CD4-positive, alpha-beta T cell treated with Interleukin-17A for 1 hour (primary cell): Measurements from ENCODE around the gene ACTR2.

Experiments
- DNase-seq: peaks from one replicate; pipeline ENCODE4 v3.0.0-alpha.2; 2020

ACTR2 gene

GRCh38 chr2:65281627-65282351 lies 54.2 kb downstream of the ACTR2 start:
- no peak for DNase-seq

DNA sequence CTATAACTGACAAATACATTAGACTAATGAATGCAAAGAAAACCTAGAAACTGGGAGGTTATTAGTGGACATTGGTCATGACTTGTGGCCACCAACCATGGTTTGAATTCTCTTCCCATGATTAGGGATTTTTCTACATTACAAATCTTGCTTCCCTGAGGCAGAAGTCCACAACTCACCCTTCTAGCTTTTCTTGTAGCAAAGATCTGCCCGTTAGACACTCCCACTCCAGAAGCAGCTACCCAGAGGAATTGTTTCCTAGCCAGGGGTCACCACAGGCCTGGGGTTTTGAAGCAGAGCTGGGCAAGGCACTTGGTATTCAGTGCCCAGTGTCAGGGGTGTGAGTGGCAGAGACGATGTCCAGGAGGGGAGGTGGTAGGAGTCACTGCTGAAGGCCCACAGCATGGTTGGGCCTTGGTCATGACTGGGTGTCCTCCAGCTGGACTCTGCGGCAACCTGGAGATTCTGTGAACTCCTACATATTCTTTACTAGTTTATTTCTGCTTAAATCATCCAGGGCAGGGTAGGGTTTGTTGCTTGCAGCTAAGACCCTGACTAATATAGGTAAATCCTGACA lies 54.9 kb downstream of the ACTR2 start:
- no peak for DNase-seq

DNA sequence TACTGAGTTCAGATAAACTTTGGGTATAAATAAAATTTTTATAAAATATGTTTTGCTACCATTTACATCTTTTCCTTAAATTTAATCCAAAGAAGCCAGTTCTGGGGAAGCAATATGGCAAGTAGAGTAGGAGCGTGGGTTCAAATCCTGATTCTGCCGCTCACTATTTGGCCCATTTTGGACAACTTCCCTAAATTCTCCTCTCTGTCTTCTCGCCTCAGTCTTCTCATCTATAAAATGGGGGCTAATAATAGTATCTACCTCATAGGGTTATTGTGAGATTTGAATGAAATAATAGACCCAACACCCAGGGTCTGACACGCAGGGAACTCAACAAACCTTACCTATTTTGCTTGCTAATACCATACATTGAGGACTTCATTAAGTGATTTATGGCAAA lies 59.7 kb downstream of the ACTR2 start:
- no peak for DNase-seq

- DNase-seq = no peak
Measured at GRCh38 chr2:65291216-65292105, 63.8 kb downstream of the ACTR2 start.

DNA sequence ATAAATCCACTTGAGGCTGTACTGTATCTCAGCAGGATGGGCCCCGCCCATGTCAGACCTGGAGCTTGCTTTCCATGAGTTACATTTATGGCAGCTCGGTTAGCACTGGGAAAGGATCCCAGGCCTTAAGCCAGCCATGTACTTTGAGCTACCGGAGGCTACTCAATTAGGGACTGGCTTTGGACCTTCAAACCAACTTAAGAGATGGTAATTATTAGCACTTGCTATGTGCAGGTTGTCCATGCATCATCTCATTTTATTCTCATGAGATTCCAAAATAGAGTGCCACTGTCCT lies 64.4 kb downstream of the ACTR2 start:
- DNase-seq = no peak

DNA sequence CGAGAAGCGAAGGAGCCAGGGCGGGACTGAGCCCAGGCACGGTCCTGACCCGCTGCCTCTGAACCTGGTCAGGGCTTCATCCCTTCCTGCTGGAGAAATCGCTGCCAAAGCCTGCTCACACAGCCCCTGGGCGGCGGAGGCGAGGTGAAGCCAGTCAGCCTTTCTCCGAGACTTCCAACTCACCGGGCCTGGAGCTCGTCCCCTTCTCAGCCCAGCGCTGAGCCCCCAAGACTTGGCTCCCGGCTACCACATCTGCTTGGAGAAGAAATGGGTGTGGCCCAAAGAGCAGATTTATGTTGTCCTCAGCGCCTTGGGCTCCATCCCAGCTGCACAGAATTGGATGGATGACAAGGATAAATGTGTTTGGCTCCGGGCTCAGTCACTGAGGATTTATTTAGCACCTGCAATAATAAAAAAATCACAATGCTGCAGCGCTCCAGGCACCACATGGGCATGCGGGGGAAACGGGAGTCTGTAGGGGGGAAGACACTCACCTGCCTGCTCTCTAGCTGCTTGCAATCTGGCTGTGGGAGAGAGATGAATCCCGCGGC lies 64.9 kb downstream of the ACTR2 start:
- DNase-seq = no peak

DNA sequence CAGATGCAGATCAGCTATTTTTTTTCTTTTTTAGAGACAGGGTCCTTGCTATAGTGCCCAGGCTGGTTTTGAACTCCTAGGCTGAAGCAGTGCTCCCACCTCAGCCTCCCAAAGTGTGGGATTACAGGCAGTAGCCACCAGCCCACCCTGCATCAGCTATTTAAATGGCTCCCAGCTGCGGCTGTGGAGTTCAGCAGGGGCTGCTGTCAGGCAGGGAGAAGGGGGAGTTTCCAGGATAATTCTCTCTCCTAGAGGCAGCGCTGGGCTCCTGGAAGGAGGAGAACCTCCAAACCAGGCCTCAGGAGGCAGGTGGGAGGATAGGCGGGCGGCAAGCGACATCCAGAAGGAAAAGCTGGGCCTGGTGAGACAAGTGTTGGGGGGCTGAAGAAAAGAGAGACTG lies 65.7 kb downstream of the ACTR2 start:
- no peak for DNase-seq

DNA sequence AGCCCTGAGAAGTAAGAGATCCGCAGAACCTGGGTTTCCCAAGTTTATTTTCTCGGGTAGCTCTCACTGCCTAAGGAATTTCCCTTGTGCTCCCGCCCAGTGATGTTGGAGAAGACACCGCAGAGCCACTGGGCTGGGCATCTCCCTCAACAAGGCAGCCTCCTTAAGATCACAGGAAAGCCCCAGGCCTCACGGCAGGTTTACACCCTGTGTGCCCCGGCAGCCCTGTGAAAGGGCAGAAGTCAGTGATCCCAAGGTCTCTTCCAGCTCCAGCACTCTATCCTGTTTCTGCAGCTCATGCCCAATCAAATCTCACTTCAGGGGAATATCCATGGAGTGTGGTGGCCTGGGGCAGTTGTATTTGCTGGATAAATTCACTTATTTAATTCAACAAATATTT lies 66.5 kb downstream of the ACTR2 start:
- no peak for DNase-seq

DNA sequence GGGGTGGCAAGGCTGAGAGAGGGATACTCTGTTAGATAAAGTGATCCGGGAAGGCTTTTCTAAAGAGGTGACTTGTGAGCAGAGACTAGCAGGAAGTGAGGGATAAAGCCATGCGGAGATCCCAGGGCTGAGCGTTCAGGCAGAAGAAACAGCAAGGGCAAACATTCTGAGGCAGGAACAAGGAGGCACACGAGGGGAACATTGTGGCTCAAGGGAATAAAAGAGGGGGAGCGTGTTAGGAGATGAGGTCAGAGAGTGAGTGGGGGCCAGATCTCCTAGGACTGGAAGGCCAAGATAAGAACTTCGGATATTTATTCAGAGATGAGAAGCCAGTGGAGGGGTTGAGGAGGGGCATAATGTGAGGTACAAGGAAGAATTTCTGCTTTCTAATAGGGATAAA lies 67.1 kb downstream of the ACTR2 start:
- DNase-seq = no peak

DNA sequence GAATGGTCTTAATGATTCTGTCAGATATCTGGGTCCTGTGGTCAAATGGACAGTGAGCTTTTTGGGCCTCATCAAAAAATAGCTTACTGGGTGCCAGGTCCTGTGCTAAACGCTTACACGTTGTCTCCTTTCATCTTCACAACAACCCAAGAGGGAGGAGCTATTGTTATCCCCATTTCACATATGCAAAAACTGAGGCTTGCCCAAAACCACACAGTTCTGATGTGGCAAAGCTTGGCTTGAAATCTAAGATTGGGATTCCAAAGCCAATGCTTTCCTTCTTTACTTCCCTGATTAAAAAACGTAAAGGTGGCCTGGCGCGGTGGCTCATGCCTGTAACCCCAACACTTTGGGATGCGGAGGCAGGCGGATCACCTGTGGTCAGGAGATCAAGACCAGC lies 69.3 kb downstream of the ACTR2 start:
- DNase-seq = no peak

- no peak for DNase-seq
Measured at GRCh38 chr2:65297544-65297943, 69.9 kb downstream of the ACTR2 start.

GRCh38 chr2:65298089-65298488 lies 70.5 kb downstream of the ACTR2 start:
- DNase-seq = no peak

GRCh38 chr2:65299246-65299645 lies 71.6 kb downstream of the ACTR2 start:
- no peak for DNase-seq

DNA sequence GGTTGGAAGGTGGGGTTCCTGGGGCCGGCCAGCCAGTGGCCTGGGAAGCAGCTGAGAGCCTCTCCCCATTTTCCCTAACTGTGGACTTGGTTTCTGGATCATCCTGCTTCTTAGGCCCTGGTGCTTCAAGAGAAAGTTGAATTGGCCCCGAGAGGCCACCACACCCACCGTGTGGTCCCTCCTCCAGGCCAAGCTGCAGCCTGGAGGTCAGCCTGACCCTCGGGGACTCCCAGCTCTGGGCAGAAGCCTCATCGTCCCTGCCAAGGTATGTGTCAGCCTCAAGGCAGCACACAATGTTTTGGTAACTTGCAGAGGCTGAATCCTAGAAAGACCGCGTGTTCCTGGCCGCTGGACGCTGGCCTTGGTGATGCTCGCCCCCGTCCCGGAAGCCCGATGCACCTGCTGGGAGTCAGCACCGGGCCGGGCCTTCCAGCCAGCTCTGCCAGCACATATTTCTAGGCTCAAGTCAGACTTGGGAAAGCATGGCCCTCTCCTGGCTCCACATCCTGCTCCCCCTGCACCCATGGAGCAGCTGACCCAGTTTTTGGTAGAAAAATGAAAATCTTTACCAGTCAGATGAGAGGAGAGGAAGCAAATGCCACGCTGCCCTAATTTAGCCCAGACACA lies 72.6 kb downstream of the ACTR2 start:
- no peak for DNase-seq

- peak; percentile 46 for DNase-seq
Measured at GRCh38 chr2:65300761-65301711, 73.4 kb downstream of the ACTR2 start.

DNA sequence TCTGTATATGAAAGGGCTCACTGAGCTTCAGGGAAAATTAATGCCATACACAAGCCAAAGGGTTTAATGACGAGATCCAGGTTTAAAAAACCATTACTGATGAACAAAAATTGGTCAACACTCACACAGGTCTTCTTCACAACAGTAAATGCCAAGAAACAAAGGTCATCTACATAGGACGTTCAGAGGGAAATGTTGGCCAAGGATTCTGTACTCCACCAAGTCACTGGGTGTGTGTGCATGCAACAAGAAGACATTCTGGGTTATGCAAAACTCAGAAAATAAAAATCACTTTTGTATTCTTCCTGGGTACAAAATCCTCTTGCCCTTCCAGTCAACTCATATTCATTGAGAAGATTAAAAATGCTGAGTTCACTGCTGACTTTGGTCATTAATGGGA lies 78.3 kb downstream of the ACTR2 start:
- no peak for DNase-seq

- DNase-seq = no peak
Measured at GRCh38 chr2:65309699-65310098, 82.1 kb downstream of the ACTR2 start.

- DNase-seq = no peak
Measured at GRCh38 chr2:65311049-65311448, 83.4 kb downstream of the ACTR2 start.

- DNase-seq = no peak
Measured at GRCh38 chr2:65311596-65311995, 84.0 kb downstream of the ACTR2 start.

GRCh38 chr2:65313126-65313953 lies 85.7 kb downstream of the ACTR2 start:
- no peak for DNase-seq

DNA sequence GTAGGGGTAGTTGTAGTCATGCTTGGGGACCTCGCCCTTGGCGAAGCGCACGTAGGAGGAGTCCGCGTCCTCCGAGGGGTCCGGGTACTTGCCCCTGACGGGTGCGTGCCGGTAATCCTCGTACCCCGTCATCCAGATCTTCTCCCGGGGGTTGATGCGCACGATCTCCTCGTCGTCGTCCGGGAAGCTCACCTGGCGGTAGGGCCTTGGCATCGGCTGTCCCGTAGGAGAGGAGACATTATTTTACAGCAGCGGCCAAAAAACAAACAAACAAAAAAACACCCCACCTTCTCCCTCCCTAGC lies 86.3 kb downstream of the ACTR2 start:
- DNase-seq = no peak
